Stomach (tissue), 9 donors: ENCODE data around the gene CMIP. TPM values are rescaled to one million over a fixed set of nuclear protein-coding genes. Genes with fewer than 3 reads are reported as not detected.

ENCODE experiments used
- DNase-seq, 2 donors: peaks; one replicate each; pipeline versions ENCODE4 v3.0.0 to v3.0.0-alpha.2; 2013 to 2019
- H3K27ac ChIP-seq, 5 donors: fragments of 200-600 bp in 4 of 5; sonication (generic) in 4 of 5; one replicate each; pipeline ENCODE4 v1.5.1; 2013 to 2019; ENCODE audit warnings: mild to moderate bottlenecking in 1 of 5, moderate library complexity in 1 of 5
- H3K27me3 ChIP-seq, 3 donors: fragments of 200-600 bp; sonication (generic); one replicate each; pipeline ENCODE4 v1.5.1; 2017 to 2019; ENCODE audit warnings: mixed run types in 1 of 3
- H3K36me3 ChIP-seq, 4 donors: fragments of 200-600 bp; sonication (generic); 1 replicate in 3 of 4; 2 replicates in 1 of 4; pipeline ENCODE4 v1.5.1; 2016 to 2019
- H3K4me1 ChIP-seq, 4 donors: fragments of 200-600 bp; sonication (generic); one replicate each; pipeline ENCODE4 v1.5.1; 2016 to 2019
- H3K4me3 ChIP-seq, 4 donors: fragments of 200-600 bp; sonication (generic) in 3 of 4; one replicate each; pipeline ENCODE4 v1.5.1; 2016 to 2019; ENCODE audit warnings: mild to moderate bottlenecking in 1 of 4
- H3K9me3 ChIP-seq, 4 donors: fragments of 200-600 bp; sonication (generic); one replicate each; pipeline ENCODE4 v1.5.1; 2016 to 2019
- EP300 ChIP-seq: sonication (generic); formaldehyde crosslinking; IDR thresholded peaks from one replicate; pipeline ENCODE4 v1.6.1; 2017; ENCODE audit warnings: antibody characterized with exemption
- POLR2A ChIP-seq, 4 donors: fragments of 450-650 bp; IDR thresholded peaks; one replicate each; pipeline ENCODE4 v1.6.1; 2016; ENCODE audit warnings: antibody characterized with exemption in 4 of 4, control low read depth in 2 of 4, mild to moderate bottlenecking in 1 of 4, moderate library complexity in 1 of 4
- POLR2AphosphoS5 ChIP-seq, 3 donors: sonication (generic); formaldehyde crosslinking; IDR thresholded peaks; one replicate each; pipeline ENCODE4 v1.6.1; 2016; ENCODE audit warnings: antibody characterized with exemption in 3 of 3
- WGBS, 5 donors: extraction: QIAGEN DNeasy Blood & Tissue Kit in 3 of 5; methylation state at CpG; one replicate each; pipeline versions ENCODE4 v1.1.5 to v1.1.7; 2013 to 2018; 5-methylcytosine and 5-hydroxymethylcytosine counted together
- intact Hi-C: fragments of 100-400 bp; cut with DNase I; formaldehyde crosslinking; loops from one replicate; pipeline ENCODE4 v1.15.1; 2023; ENCODE audit warnings: low total_unique reads
- polyA plus RNA-seq, 3 donors: library from polyadenylated mRNA; stranded (reverse); fragments of 200-250 nt; gene quantifications; one replicate each; pipeline ENCODE4 v1.2.3, GENCODE V29; 2013
- total RNA-seq, 5 donors: library from RNA; depleted of rRNA; stranded (reverse); fragments of >200 nt; gene quantifications; one replicate each; pipeline versions ENCODE4 v1.1.0 to v1.2.3, GENCODE V29; 2014 to 2016
- TF ChIP-seq, protein P1 (sequence below), 7 experiments: fragments of 450-650 bp in 4 of 7; fragments of 200-600 bp in 3 of 7; sonication (generic) in 3 of 7; IDR thresholded peaks; one replicate each; pipeline ENCODE4 v1.5.1; 2016 to 2019; ENCODE audit warnings: antibody characterized with exemption in 7 of 7, control low read depth in 2 of 7, mild to moderate bottlenecking in 1 of 7
- donor health status: healthy with polysubstance abuse.
- donor health status: Bipolar disorder and iron deficiency.
- donor health status: healthy.

Gene CMIP
- total and polyA plus RNA-seq, 8 donors, result 11.1 to 71.0 (median 31.2) TPM

DNA sequence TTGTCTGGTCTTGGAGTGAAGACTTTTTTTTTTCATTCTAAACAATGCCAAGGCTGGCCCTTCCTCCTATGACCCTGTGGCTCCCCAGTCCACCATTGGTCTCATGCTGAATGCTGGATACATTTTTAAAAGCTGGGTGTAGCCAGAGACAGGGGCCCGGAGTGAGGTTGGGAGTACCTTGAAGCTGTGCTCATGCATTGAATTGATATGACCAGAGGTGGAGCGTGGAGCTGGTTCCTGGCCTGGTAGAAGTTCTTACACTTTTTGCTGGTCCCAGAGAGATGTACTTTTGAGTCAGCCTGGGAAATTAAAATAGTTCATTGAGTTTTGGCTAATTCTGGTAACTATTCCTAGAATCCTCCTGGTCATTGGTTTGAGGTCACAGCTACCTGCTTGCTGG is 83.6 kb downstream of the CMIP start:
- intact Hi-C loops, result no loop called here
- no peak overlapping the region for H3K4me3 ChIP-seq
- peaks cover 0 to 3% (median 1%) of the 10 kb centered on the region in 4 donors for H3K36me3 ChIP-seq
- H3K4me1 ChIP-seq, result peaks cover 20 to 59% (median 23%) of the 10 kb centered on the region in 4 donors
- H3K9me3 ChIP-seq, result no peaks in the 10 kb centered on the region
- WGBS, 5 donors, result 97 to 100% (median 100%) methylated on average over 2 of the region's 2 CpGs
- no peaks in the 10 kb centered on the region for H3K27me3 ChIP-seq
- DNase-seq, result no peak
- TF ChIP-seq EP300, result no peak
- H3K27ac ChIP-seq, result no peak overlapping the region

DNA sequence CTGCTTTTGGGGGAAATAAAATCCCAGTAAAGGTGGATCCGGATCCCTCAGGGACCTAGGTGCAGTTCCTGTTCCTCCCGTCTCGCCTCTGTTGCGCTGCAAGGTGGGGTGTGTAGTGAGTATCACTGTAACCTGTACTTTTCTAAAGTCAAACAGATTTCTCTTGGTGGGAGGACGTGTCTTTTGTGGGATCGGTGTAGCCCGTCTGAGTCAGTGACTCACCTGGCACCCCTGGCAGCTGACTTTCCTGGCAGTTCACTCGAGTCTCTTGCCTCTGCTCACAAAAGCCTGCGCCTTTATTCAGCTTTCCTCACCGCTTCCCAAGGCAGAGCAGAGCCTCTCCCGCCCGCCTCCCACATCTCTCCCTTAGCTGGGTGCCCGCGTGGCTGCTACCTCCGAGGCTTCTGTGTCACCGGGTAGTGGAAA is 85.7 kb downstream of the CMIP start:
- Histone ChIP-seq H3K27me3 (no peaks in the 10 kb centered on the region), H3K27ac (no peak overlapping the region), H3K36me3 (peaks cover 0 to 3% (median 1%) of the 10 kb centered on the region in 4 donors), H3K4me3 (no peak overlapping the region), H3K9me3 (no peaks in the 10 kb centered on the region), H3K4me1 (peaks cover 15 to 48% (median 21%) of the 10 kb centered on the region in 4 donors)
- DNase-seq, result no peak
- intact Hi-C loops, result no loop called here
- 80 to 94% (median 92%) methylated on average over 16 of the region's 16 CpGs for WGBS, 5 donors
- no peak for TF ChIP-seq POLR2A (IDR thresholded peaks at IDR 0.05)
- TF ChIP-seq, protein P1, sequence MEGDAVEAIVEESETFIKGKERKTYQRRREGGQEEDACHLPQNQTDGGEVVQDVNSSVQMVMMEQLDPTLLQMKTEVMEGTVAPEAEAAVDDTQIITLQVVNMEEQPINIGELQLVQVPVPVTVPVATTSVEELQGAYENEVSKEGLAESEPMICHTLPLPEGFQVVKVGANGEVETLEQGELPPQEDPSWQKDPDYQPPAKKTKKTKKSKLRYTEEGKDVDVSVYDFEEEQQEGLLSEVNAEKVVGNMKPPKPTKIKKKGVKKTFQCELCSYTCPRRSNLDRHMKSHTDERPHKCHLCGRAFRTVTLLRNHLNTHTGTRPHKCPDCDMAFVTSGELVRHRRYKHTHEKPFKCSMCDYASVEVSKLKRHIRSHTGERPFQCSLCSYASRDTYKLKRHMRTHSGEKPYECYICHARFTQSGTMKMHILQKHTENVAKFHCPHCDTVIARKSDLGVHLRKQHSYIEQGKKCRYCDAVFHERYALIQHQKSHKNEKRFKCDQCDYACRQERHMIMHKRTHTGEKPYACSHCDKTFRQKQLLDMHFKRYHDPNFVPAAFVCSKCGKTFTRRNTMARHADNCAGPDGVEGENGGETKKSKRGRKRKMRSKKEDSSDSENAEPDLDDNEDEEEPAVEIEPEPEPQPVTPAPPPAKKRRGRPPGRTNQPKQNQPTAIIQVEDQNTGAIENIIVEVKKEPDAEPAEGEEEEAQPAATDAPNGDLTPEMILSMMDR (IDR thresholded peaks at IDR 0.05), result no peak
- TF ChIP-seq POLR2AphosphoS5 (IDR thresholded peaks at IDR 0.05), result no peak
- no peak for TF ChIP-seq EP300

DNA sequence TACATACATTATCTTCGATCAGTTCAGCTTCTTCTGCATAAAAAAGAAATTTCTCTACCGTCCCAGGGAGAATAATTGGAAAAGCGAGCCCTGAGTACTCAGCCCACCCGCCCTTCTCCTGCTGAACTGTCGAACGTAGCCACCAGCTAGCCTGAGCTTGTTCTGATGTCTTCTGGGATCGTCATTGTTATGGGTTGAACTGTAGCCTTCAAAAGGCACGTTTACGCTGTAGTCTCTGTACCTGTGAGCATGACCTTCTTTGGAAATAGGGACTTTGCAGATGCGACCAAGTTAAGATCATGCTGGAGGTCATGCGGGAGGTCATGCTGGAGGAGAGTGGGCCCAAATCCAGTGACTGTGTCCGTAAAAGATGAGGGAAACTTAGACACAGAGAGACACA is 86.2 kb downstream of the CMIP start:
- WGBS, 5 donors, result 81 to 94% (median 93%) methylated on average over 12 of the region's 12 CpGs
- H3K9me3 ChIP-seq, result no peaks in the 10 kb centered on the region
- no peak overlapping the region for H3K27ac ChIP-seq
- TF ChIP-seq POLR2AphosphoS5 (IDR thresholded peaks at IDR 0.05) (no peak), POLR2A (IDR thresholded peaks at IDR 0.05) (no peak), EP300 (no peak)
- TF ChIP-seq, protein P1 (IDR thresholded peaks at IDR 0.05), result no peak
- DNase-seq, result no peak
- peaks cover 0 to 3% (median 1%) of the 10 kb centered on the region in 4 donors for H3K36me3 ChIP-seq
- intact Hi-C loops, result no loop called here
- no peaks in the 10 kb centered on the region for H3K27me3 ChIP-seq
- H3K4me1 ChIP-seq, result peaks cover 15 to 42% (median 20%) of the 10 kb centered on the region in 4 donors
- no peak overlapping the region for H3K4me3 ChIP-seq

DNA sequence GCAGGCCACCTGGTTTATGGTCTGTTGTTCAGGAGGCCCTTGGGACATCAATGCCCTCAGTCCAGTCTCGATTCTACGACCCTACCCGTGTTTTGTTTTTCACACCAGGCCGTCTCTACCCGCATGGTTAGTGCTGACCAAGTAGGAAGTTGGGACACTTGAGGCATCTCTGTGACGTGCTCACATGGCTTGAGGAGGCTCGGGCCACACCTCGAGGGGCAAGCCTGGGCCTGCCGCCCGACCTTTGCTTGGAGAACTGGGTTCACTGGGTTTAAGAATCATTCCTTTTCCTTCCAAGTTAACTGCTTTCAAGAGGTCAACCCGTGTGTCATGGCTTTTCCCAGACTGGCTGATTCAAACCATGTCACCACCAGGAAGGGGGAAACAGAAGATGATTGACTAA is 86.8 kb downstream of the CMIP start:
- 68 to 89% (median 81%) methylated on average over 11 of the region's 11 CpGs for WGBS, 5 donors
- no peak overlapping the region for H3K27ac ChIP-seq
- no peak overlapping the region for H3K4me3 ChIP-seq
- peaks cover 14 to 36% (median 16%) of the 10 kb centered on the region in 4 donors for H3K4me1 ChIP-seq
- peaks cover 0 to 3% (median 1%) of the 10 kb centered on the region in 4 donors for H3K36me3 ChIP-seq
- TF ChIP-seq, protein P1 (IDR thresholded peaks at IDR 0.05), result no peak
- TF ChIP-seq EP300 (no peak), POLR2AphosphoS5 (IDR thresholded peaks at IDR 0.05) (no peak), POLR2A (IDR thresholded peaks at IDR 0.05) (no peak)
- DNase-seq, result no peak
- intact Hi-C loops, result no loop called here
- no peaks in the 10 kb centered on the region for H3K27me3 ChIP-seq
- H3K9me3 ChIP-seq, result no peaks in the 10 kb centered on the region

DNA sequence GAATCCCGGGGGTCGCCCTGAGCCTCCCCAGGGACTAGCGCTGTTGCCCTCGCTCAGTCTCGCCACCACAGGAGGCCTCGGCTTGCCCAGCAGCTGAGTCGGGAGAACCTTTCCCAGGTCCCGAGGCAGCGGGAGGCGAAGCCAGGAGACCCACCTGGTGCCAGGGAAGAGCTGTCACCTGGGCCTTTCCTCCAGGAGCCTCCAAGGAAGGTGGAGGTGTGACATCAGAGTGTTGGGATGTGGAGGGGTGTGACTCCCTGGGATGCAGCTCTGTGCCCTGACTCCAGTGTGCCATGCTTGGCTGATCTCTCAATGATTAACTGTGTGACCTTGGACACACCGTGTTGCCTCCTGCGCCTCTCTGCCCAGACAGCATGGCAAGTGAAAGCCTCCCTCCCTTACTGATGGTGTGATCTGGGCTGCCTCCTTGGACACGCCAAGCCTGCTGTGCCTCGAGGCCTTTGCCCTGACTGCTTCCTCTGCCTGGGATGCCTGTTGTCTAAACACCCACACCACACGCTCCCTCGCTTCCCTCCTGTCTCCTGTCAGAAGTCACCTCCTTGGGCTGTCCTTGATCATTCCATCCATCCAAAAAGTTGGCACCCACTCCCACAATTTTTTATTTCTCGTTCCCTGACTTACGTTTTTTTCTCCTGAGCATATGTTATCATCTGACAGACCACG is 88.0 kb downstream of the CMIP start:
- H3K27ac ChIP-seq, result no peak overlapping the region
- no peaks in the 10 kb centered on the region for H3K9me3 ChIP-seq
- no peaks in the 10 kb centered on the region for H3K27me3 ChIP-seq
- 80 to 89% (median 86%) methylated on average over 19 of the region's 19 CpGs for WGBS, 5 donors
- H3K4me1 ChIP-seq, result peaks cover 3 to 24% (median 6%) of the 10 kb centered on the region in 4 donors
- TF ChIP-seq, protein P1 (IDR thresholded peaks at IDR 0.05), result no peak
- TF ChIP-seq POLR2A (IDR thresholded peaks at IDR 0.05) (no peak), EP300 (no peak)
- H3K4me3 ChIP-seq, result no peak overlapping the region
- DNase-seq, result no peak
- intact Hi-C loops, result no loop called here
- peaks cover 0 to 3% (median 1%) of the 10 kb centered on the region in 4 donors for H3K36me3 ChIP-seq
